Measurements from ENCODE around the gene ATP6V1G2. TPM values are rescaled to one million over a fixed set of nuclear protein-coding genes. Genes with fewer than 3 reads are reported as not detected.
A peak's percentile ranks its signal among the peaks of the same experiment; 100 is the strongest.

Gene ATP6V1G2
- total RNA-seq, 1 experiment from 2014 or later = 0.98 TPM

DNA sequence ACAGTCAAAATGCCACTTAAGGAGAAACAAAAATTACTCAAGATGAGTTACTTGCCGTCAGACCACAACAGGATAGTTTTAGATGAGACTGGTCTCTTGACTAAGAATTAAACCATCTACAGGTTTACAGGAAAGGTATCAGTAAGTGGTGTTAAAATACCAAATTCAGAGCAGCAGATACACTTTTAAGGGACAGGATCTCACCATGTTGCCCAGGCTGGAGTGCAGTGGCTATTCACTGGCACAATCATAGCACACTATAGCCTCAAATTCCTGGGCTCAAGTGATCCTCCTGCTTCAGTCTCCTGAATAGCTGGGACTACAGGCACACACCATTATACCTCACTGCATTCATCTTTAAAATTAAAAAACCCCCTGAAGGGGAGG is 13.0 kb downstream of the ATP6V1G2 start:
- TSS peak; percentile 48 for BruUV-seq (replicated peaks)
- Histone ChIP-seq H3K9me3 (ENCODE audit: control insufficient read depth, insufficient read depth, low read depth, low read length) (no peaks in the 10 kb centered on the region), H3K4me1 (ENCODE audit: control insufficient read depth, insufficient read depth, low read length) (peaks cover 4% of the 10 kb centered on the region), H3K27ac (ENCODE audit: low read length) (no peak overlapping the region), H3K27me3 (ENCODE audit: control insufficient read depth, insufficient read depth, low read length) (no peaks in the 10 kb centered on the region), H3K4me3 (ENCODE audit: low read depth in 2 of 2, low read length in 2 of 2) (no peak overlapping the region), H3K36me3 (ENCODE audit: control insufficient read depth, insufficient read depth, low read length) (peaks cover 46% of the 10 kb centered on the region)
- in situ Hi-C loops (cut with HindIII; ENCODE audit: low pct_unique_long_range_greater_than_20kb, low sequenced_read_pairs) = no loop called here
- no peak for ATAC-seq
- DNase-seq (ENCODE audit: low read depth, low spot score) = no peak
- ChIA-PET CTCF (no interaction called here), POLR2A (interaction anchor here (0.7 kb wide), 1 partner anchor 9 kb away, joined by 13 read pairs; no protein-coding TSS in a partner anchor)
- intact Hi-C loops (cut with micrococcal nuclease; ENCODE audit: unreplicated experiment) = no loop called here
- TF ChIP-seq SIN3A (IDR thresholded peaks at IDR 0.05; ENCODE audit: borderline replicate concordance, insufficient read depth, low read depth, low read length) (no peak), TCF7L2 (IDR thresholded peaks at IDR 0.05; ENCODE audit: low read depth, low read length) (no peak), POLR2AphosphoS5 (IDR thresholded peaks at IDR 0.05; ENCODE audit: low read depth, low read length) (no peak)
- TF ChIP-seq, protein P1, sequence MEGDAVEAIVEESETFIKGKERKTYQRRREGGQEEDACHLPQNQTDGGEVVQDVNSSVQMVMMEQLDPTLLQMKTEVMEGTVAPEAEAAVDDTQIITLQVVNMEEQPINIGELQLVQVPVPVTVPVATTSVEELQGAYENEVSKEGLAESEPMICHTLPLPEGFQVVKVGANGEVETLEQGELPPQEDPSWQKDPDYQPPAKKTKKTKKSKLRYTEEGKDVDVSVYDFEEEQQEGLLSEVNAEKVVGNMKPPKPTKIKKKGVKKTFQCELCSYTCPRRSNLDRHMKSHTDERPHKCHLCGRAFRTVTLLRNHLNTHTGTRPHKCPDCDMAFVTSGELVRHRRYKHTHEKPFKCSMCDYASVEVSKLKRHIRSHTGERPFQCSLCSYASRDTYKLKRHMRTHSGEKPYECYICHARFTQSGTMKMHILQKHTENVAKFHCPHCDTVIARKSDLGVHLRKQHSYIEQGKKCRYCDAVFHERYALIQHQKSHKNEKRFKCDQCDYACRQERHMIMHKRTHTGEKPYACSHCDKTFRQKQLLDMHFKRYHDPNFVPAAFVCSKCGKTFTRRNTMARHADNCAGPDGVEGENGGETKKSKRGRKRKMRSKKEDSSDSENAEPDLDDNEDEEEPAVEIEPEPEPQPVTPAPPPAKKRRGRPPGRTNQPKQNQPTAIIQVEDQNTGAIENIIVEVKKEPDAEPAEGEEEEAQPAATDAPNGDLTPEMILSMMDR (IDR thresholded peaks at IDR 0.05) = no peak
- TF ChIP-seq, protein P2, sequence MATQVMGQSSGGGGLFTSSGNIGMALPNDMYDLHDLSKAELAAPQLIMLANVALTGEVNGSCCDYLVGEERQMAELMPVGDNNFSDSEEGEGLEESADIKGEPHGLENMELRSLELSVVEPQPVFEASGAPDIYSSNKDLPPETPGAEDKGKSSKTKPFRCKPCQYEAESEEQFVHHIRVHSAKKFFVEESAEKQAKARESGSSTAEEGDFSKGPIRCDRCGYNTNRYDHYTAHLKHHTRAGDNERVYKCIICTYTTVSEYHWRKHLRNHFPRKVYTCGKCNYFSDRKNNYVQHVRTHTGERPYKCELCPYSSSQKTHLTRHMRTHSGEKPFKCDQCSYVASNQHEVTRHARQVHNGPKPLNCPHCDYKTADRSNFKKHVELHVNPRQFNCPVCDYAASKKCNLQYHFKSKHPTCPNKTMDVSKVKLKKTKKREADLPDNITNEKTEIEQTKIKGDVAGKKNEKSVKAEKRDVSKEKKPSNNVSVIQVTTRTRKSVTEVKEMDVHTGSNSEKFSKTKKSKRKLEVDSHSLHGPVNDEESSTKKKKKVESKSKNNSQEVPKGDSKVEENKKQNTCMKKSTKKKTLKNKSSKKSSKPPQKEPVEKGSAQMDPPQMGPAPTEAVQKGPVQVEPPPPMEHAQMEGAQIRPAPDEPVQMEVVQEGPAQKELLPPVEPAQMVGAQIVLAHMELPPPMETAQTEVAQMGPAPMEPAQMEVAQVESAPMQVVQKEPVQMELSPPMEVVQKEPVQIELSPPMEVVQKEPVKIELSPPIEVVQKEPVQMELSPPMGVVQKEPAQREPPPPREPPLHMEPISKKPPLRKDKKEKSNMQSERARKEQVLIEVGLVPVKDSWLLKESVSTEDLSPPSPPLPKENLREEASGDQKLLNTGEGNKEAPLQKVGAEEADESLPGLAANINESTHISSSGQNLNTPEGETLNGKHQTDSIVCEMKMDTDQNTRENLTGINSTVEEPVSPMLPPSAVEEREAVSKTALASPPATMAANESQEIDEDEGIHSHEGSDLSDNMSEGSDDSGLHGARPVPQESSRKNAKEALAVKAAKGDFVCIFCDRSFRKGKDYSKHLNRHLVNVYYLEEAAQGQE (IDR thresholded peaks at IDR 0.05; ENCODE audit: insufficient read depth in 1 of 2, low read depth in 2 of 2, low read length in 1 of 2) = no peak

DNA sequence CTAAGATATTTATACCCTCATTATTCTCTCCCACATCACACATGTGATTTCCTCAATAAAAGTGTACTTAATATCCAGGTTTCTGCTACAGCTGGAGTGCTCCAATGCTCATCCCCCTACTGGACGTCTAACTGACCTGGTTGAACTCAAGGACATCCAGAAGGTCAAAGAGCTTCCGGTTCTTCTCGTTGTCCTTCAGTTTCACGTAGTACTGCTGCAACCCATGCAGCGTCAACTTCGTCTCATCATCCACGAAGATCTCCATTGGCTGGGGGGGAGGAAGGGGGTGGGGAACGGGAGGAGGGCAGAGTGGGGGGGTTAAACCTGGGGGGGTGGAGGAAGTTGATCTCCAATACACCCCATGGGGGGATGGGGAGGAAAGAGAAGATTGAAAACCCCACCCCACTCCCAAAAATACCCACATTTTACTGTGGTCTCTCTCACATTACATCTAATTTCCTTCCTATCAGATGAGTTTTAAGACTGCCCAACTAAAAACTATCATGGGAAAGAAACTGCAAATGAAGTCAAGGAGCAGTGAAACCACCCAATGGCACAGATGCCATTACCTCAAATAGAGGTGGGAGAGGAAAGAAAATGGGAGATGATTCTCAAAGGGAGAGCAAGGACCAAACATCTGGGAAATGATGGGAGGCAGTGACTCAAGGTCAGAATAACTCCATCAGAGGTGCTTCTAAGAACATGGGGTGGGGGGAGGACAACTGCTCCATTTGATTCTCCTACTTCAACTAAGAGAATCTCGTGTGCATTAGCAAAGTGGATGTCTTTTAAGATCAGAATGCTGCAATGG is 13.6 kb downstream of the ATP6V1G2 start:
- TF ChIP-seq, protein P1 (IDR thresholded peaks at IDR 0.05) = no peak
- no peak for TF ChIP-seq TCF7L2 (IDR thresholded peaks at IDR 0.05; ENCODE audit: low read depth, low read length)
- TF ChIP-seq, protein P2 (IDR thresholded peaks at IDR 0.05; ENCODE audit: insufficient read depth in 1 of 2, low read depth in 2 of 2, low read length in 1 of 2) = no peak
- TF ChIP-seq POLR2AphosphoS5 (IDR thresholded peaks at IDR 0.05; ENCODE audit: low read depth, low read length) = no peak
- Histone ChIP-seq H3K27me3 (ENCODE audit: control insufficient read depth, insufficient read depth, low read length) (no peaks in the 10 kb centered on the region), H3K4me1 (ENCODE audit: control insufficient read depth, insufficient read depth, low read length) (peaks cover 4% of the 10 kb centered on the region; the same call in 1 of the 2 replicates), H3K4me3 (ENCODE audit: low read depth in 2 of 2, low read length in 2 of 2) (no peak overlapping the region), H3K27ac (ENCODE audit: low read length) (no peak overlapping the region), H3K36me3 (ENCODE audit: control insufficient read depth, insufficient read depth, low read length) (peaks cover 44% of the 10 kb centered on the region), H3K9me3 (ENCODE audit: control insufficient read depth, insufficient read depth, low read depth, low read length) (no peaks in the 10 kb centered on the region)
- intact Hi-C loops (cut with micrococcal nuclease; ENCODE audit: unreplicated experiment) = no loop called here
- in situ Hi-C loops (cut with HindIII; ENCODE audit: low pct_unique_long_range_greater_than_20kb, low sequenced_read_pairs) = no loop called here
- ATAC-seq = no peak
- no TSS peak for BruUV-seq (replicated peaks)
- no peak for DNase-seq (ENCODE audit: low read depth, low spot score)
- ChIA-PET CTCF (no interaction called here), POLR2A (no interaction called here)

Measured in Panc1 (cell line).